Left ventricle myocardium inferior (tissue), 1 donor: ENCODE results near the gene SRGAP2C. TPM values are rescaled to one million over a fixed set of nuclear protein-coding genes. Genes with fewer than 3 reads are reported as not detected.
"Not testable (repeated sequence)": the region's sequence is repeated elsewhere in the genome, so short reads cannot be mapped to it uniquely, and the experiment has no call there.

Source experiments
- DNase-seq: peaks from one replicate; pipeline ENCODE4 v3.0.0-alpha.2; 2020
- H3K27ac ChIP-seq: fragments of 200-600 bp; replicated peaks from 2 replicates; pipeline ENCODE4 v1.8.0; 2021
- H3K27me3 ChIP-seq: fragments of 200-600 bp; 2 replicates; pipeline ENCODE4 v1.8.0; 2021; ENCODE audit warnings: low read depth
- H3K36me3 ChIP-seq: fragments of 200-600 bp; 2 replicates; pipeline ENCODE4 v1.8.0; 2021
- H3K4me1 ChIP-seq: fragments of 200-600 bp; 2 replicates; pipeline ENCODE4 v1.8.0; 2021
- H3K4me3 ChIP-seq: fragments of 200-600 bp; 2 replicates; pipeline ENCODE4 v1.8.0; 2021; ENCODE audit warnings: mild to moderate bottlenecking, moderate library complexity
- H3K9me3 ChIP-seq: fragments of 200-600 bp; replicated peaks from 2 replicates; pipeline ENCODE4 v1.8.0; 2021
- CTCF ChIP-seq: fragments of 200-600 bp; IDR thresholded peaks from 2 replicates; pipeline ENCODE4 v1.8.0; 2021; ENCODE audit warnings: antibody characterized with exemption, mild to moderate bottlenecking, borderline replicate concordance
- intact Hi-C: fragments of 100-400 bp; cut with micrococcal nuclease; formaldehyde crosslinking; loops from one replicate; pipeline ENCODE4 v1.11.0; 2022
- total RNA-seq: library from RNA; stranded (reverse); fragmentation: NEBNext Ultra II Directional; extraction: Animal tissue kit (Norgen Biotek cat#: 25700); gene quantifications from one replicate; pipeline ENCODE4 v1.2.1, GENCODE V29; 2021
- donor health status: DM: no; HTN: yes; CAD: no; lungs with severe emphysema.

Gene SRGAP2C
- total RNA-seq, 1 donor from 2014 or later = 12.4 TPM

- H3K36me3 ChIP-seq, H3K4me1 ChIP-seq, H3K27me3 ChIP-seq, H3K4me3 ChIP-seq, H3K9me3 ChIP-seq, H3K27ac ChIP-seq, intact Hi-C loops, DNase-seq: not testable (repeated sequence)
These were observed 248.7 kb downstream of the SRGAP2C start for GRCh38 chr1:121433517-121433916.

GRCh38 chr1:121438862-121439261, 254.1 kb downstream of the SRGAP2C start:
- intact Hi-C loops, H3K36me3 ChIP-seq, H3K27ac ChIP-seq: not testable (repeated sequence)

GRCh38 chr1:121440993-121441392, 256.2 kb downstream of the SRGAP2C start:
- H3K36me3 ChIP-seq = no peaks in the 10 kb centered on the region
- H3K27ac ChIP-seq = no peak overlapping the region
- H3K27me3 ChIP-seq = no peaks in the 10 kb centered on the region
- intact Hi-C loops = no loop called here
- DNase-seq = no peak
- H3K9me3 ChIP-seq = peaks cover 18% of the 10 kb centered on the region
- no peak overlapping the region for H3K4me3 ChIP-seq
- no peaks in the 10 kb centered on the region for H3K4me1 ChIP-seq
- no peak for TF ChIP-seq CTCF

More at GRCh38 chr1:121438862-121439261, 254.1 kb downstream of the SRGAP2C start:
- not testable (repeated sequence) for H3K27me3 ChIP-seq, DNase-seq, H3K4me1 ChIP-seq, H3K4me3 ChIP-seq
- peaks cover 18% of the 10 kb centered on the region for H3K9me3 ChIP-seq

Other genes starting within 250 kb of the SRGAP2C start
- gene FAM72B, start 635 bp upstream of the SRGAP2C start, total RNA-seq = not detected